Nephron (organoid): ENCODE data around the gene KMT2D.

Experiments
- H3K27ac Mint-ChIP-seq, 3 experiments: 2 replicates each; pipeline ENCODE4 v1.8.0; 2020; ENCODE audit warnings: mixed read lengths in 3 of 3, mild to moderate bottlenecking in 2 of 3, moderate library complexity in 1 of 3
- H3K27me3 Mint-ChIP-seq: 2 replicates; pipeline ENCODE4 v1.8.0; 2021; ENCODE audit warnings: low read depth, mild to moderate bottlenecking, moderate library complexity, mixed read lengths
- H3K36me3 Mint-ChIP-seq: 2 replicates; pipeline ENCODE4 v1.8.0; 2020; ENCODE audit warnings: low read depth, mixed read lengths
- H3K4me1 Mint-ChIP-seq: 2 replicates; pipeline ENCODE4 v1.8.0; 2020; ENCODE audit warnings: mixed read lengths
- H3K4me3 Mint-ChIP-seq, 3 experiments: 2 replicates each; pipeline ENCODE4 v1.8.0; 2020; ENCODE audit warnings: mild to moderate bottlenecking in 3 of 3, mixed read lengths in 3 of 3, moderate library complexity in 2 of 3
- H3K9me3 Mint-ChIP-seq: 2 replicates; pipeline ENCODE4 v1.8.0; 2020; ENCODE audit warnings: mixed read lengths
- TF ChIP-seq, protein P1 (sequence below), 3 experiments: fragments of 200-600 bp; sonication (generic); IDR thresholded peaks; one replicate each; pipeline ENCODE4 v1.5.0; 2021; ENCODE audit warnings: antibody characterized with exemption in 3 of 3; ENCODE audit not compliant: unreplicated experiment in 3 of 3

The KMT2D gene

DNA sequence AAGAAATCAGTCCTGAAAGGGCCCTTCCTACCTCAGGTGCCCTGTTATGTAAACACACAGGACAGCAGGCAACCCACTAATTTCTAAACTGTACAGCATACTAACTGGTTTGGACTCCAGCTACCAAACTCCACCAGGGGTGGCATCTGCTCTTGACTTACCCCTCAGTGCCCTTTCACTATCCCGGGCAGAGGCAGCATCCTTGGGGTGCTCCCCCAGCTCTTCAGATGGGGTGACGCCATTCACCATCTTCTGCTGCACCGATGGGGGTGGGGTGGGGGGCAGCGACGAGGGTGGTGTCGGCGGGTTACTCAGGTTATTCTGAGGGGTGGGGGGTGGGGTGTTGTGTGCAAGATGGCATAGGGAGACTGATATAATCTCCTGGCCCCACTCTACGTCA, 30.5 kb downstream of the KMT2D start:
- Mint-ChIP-seq H3K36me3 (peaks cover 54% of the 10 kb centered on the region), H3K4me1 (peaks cover 4% of the 10 kb centered on the region), H3K27ac (no peak overlapping the region), H3K4me3 (no peak overlapping the region), H3K27me3 (no peaks in the 10 kb centered on the region), H3K9me3 (no peaks in the 10 kb centered on the region)
- TF ChIP-seq, protein P1, sequence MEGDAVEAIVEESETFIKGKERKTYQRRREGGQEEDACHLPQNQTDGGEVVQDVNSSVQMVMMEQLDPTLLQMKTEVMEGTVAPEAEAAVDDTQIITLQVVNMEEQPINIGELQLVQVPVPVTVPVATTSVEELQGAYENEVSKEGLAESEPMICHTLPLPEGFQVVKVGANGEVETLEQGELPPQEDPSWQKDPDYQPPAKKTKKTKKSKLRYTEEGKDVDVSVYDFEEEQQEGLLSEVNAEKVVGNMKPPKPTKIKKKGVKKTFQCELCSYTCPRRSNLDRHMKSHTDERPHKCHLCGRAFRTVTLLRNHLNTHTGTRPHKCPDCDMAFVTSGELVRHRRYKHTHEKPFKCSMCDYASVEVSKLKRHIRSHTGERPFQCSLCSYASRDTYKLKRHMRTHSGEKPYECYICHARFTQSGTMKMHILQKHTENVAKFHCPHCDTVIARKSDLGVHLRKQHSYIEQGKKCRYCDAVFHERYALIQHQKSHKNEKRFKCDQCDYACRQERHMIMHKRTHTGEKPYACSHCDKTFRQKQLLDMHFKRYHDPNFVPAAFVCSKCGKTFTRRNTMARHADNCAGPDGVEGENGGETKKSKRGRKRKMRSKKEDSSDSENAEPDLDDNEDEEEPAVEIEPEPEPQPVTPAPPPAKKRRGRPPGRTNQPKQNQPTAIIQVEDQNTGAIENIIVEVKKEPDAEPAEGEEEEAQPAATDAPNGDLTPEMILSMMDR (IDR thresholded peaks at IDR 0.05; ENCODE audit: unreplicated experiment in 3 of 3), result no peak

DNA sequence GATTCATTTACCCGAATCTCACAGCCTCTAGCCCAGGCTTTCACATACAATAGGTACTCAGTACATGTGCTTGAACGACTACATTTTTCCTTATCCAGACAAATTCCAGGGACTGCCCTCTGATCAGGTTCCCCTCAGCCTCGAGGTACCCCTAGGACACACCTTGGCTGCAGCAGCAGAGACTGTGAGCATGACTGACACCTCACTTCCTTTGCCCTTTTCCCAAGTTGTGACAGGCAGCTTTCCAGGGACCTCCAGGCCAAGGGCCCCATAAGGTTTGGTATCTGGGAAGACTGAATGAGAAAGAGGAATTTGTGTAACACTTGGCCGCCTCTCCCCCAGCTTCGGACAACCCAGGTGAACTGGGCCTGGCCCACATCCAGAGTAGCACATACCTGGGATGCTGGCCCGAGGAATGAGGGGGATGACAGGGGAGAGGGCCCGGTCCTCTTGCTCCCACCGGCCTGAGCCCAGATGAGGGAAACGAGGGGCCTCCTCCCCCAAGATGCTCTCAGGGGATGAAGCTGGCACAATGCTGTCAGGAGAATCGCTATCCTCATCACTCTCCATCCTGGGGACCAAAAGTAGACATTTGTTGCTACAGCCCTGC, 31.8 kb downstream of the KMT2D start:
- Mint-ChIP-seq H3K36me3 (peaks cover 47% of the 10 kb centered on the region), H3K4me1 (peaks cover 1% of the 10 kb centered on the region), H3K4me3 (no peak overlapping the region), H3K9me3 (no peaks in the 10 kb centered on the region), H3K27me3 (no peaks in the 10 kb centered on the region), H3K27ac (no peak overlapping the region)
- TF ChIP-seq, protein P1 (IDR thresholded peaks at IDR 0.05; ENCODE audit: unreplicated experiment in 3 of 3), result no peak

DNA sequence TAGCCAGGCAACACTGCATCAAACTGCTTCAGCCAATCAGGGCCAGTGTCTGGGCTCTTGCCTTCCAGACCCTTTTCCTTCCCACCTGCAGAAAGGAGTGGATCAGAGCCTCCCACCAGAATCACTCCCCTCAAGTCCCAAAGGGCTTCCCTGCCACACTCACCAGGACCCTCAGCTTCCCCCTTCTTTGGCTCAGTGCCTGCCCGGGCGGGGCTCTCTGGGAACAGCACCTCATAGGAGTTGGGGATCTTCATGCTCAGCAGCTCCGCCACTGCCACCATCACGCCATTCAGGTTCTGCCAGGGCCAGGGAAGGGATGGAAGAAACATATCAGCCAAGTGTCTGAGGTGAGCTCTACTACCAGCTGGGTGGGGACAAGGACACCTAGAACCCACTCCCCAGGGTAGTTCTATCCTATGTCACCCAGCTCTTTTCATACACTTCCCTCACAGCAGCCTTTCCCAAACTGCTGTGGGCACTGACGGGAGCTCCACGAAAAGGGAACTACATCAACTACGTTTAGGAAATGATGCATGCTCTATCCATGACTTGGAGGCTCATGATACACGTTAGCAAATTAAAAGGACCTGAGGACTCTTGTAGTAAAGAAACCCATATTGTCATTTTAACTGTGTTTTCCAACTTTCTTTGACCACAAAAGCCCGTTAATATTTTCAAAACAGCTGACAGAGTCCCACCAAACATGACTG, 32.6 kb downstream of the KMT2D start:
- Mint-ChIP-seq H3K27ac (no peak overlapping the region), H3K36me3 (peaks cover 51% of the 10 kb centered on the region), H3K9me3 (no peaks in the 10 kb centered on the region), H3K4me3 (no peak overlapping the region), H3K4me1 (no peaks in the 10 kb centered on the region), H3K27me3 (no peaks in the 10 kb centered on the region)
- TF ChIP-seq, protein P1 (IDR thresholded peaks at IDR 0.05; ENCODE audit: unreplicated experiment in 3 of 3), result no peak

DNA sequence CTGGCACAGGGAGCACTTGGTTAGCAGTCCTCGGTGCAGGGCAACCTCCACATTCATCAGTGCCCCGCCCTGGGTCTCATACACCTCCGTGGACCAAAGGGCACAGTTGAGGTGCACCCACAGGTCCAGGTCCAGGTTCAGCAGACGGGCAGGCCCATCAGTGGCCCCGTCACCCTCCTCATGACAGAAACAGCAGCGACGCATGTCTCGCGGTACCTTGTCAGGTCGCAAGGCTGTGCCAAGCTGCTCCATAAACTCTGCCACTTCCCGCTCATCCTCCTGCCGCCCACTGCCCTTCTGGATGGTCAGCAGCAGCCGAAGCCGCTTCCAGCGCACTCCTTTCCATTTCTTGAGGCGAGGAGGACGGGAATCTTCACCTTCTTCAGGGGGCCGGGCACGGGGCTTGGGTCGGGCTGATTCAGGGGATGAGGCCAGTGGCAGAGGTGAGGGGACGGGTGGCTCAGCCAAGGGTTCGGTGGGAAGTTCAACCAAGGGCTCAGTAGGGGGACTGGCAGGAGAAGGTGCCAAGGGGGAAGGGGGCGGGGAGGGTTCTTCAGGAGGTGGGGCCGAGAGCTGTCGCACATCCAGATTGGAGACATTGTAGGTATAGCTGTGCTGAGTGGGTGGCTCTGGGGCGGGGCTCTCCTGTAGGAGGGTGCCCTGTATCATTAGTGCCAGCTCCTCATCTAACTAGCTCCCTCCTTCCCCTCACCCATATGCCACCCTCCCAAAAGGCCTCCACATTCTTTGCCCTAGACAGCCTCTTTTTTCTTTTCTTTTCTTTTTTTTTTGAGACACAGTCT, 33.7 kb downstream of the KMT2D start:
- H3K4me3 Mint-ChIP-seq, result no peak overlapping the region
- peaks cover 63% of the 10 kb centered on the region for H3K36me3 Mint-ChIP-seq
- H3K27ac Mint-ChIP-seq, result no peak overlapping the region
- TF ChIP-seq, protein P1 (IDR thresholded peaks at IDR 0.05; ENCODE audit: unreplicated experiment in 3 of 3), result no peak
- H3K4me1 Mint-ChIP-seq, result no peaks in the 10 kb centered on the region
- H3K9me3 Mint-ChIP-seq, result no peaks in the 10 kb centered on the region
- H3K27me3 Mint-ChIP-seq, result no peaks in the 10 kb centered on the region

DNA sequence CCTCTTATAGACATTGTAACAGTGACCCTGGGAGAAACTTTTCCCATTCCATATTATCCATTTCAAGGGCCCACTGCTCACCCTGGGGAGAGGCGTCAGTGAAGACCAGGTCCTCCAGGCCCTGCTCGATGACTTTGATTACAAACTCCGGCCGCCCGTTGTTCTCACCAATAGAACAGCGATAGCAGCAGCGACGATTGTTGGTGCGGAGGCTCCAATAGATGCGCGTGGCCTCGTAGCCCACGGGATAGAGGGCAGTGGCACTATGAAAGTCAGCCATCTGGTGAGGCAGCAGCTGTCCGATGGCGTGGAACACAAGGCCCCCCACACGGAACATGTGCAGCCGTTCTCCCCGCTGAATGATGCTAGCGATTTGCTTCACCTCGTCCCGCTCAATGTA, 34.5 kb downstream of the KMT2D start:
- Mint-ChIP-seq H3K36me3 (peaks cover 64% of the 10 kb centered on the region), H3K4me3 (no peak overlapping the region)

More for the DNA sequence above, 34.5 kb downstream of the KMT2D start:
- TF ChIP-seq, protein P1 (IDR thresholded peaks at IDR 0.05; ENCODE audit: unreplicated experiment in 3 of 3), result no peak
- H3K4me1 Mint-ChIP-seq, result no peaks in the 10 kb centered on the region
- H3K27ac Mint-ChIP-seq, result peak overlapping the region in 1 of 3 experiments; percentile 2
- no peaks in the 10 kb centered on the region for H3K27me3 Mint-ChIP-seq
- H3K9me3 Mint-ChIP-seq, result no peaks in the 10 kb centered on the region
